GM18502 (cell line): ENCODE results near the gene ONECUT1.
A peak's percentile ranks its signal among the peaks of the same experiment; 100 is the strongest.

Experiments
- ATAC-seq: cut with Tn5 transposase; IDR thresholded peaks from one replicate; pipeline ENCODE4 v1.9.1; 2021; ENCODE audit warnings: mild to moderate bottlenecking; ENCODE audit not compliant: unreplicated experiment, poor library complexity

Gene ONECUT1

DNA sequence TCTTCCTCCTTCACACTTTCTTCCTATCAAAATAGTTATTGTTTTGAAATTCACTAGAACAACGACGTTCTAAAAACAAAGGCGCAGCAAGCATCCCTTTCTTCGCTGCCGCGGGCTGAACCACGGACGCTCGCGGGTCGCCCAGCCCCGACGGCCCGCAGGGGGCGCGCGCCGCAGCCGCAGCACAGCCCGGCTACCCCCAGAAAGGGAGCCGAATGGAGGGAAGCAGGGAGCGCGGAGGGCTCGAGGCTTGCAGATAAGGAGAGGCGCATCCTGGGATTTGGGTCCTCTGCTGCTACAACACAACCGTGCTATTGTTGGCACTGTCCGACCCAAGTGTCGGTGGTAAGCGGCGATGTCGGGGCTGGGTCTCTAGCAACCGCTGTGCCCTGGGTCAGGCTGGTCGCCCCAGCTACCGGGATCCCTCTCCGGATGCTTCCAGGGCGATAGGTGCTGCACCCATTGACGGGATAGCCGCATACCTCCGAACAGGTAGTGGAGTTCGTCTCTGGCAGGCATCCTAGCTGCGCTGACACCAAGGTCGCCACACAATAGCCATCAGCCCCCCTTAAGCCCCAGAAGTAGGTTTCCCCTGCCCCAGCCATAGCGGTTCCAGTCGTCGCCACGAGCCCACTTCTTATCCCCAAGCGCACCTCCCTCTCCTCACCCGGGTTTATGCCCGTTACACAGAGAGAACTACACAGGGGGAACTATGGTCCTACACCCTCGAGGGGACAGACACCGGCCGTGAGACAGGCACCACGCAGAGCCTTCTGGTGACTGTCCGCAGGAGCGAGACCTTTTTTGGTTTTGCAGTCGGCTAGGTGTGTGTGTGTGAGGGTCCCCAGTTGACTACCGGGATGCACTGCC, 6.0 kb downstream of the ONECUT1 start:
- peak; percentile 39 for ATAC-seq

DNA sequence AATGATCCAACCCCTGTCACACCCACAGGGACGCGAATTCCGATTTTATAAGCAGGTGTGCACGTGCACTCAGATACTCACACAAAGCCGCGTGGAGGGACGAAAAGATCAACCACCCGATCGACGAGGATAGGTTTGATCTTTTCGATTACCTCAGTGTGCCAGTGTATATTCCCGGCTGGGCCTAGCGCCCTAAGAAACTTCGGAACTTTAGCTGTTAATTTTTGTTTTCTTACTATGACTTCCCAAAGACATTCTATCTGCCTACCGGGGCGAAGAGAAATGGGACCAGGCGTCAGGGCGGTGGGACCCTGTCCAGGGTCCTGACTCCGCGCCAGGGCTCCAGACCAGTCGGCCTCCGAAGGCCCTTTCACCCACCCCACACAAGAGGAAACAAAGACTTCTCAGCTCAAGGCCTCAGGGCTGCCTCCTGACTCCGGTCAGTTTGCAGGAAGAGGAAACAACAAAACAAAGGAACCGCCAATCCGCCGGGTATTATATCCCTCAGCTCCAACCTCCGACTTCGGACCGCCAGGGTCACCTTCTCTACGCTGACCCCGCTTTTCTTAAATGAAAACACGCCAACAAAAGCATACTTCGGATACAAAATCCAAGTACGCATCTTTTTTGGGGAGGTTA, 6.8 kb downstream of the ONECUT1 start:
- no peak for ATAC-seq

DNA sequence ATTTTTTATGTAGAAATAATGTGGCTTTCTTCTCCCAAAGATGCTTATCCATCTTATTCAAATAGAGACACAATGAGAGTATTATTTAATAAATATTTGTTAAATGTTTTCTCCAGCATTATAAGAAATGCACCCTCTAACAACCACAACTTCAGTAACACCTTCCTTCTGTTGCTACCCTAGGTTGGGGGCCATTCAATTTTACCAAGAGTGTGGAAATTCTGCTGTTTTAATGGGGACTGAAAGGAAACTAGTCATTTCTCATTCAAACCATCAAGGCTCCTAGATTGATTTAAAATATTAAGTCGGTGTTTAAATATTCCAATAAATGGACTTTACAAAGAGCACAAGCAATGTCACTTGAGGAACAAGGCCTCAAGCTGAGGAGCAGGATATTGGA, 7.6 kb downstream of the ONECUT1 start:
- ATAC-seq = no peak

DNA sequence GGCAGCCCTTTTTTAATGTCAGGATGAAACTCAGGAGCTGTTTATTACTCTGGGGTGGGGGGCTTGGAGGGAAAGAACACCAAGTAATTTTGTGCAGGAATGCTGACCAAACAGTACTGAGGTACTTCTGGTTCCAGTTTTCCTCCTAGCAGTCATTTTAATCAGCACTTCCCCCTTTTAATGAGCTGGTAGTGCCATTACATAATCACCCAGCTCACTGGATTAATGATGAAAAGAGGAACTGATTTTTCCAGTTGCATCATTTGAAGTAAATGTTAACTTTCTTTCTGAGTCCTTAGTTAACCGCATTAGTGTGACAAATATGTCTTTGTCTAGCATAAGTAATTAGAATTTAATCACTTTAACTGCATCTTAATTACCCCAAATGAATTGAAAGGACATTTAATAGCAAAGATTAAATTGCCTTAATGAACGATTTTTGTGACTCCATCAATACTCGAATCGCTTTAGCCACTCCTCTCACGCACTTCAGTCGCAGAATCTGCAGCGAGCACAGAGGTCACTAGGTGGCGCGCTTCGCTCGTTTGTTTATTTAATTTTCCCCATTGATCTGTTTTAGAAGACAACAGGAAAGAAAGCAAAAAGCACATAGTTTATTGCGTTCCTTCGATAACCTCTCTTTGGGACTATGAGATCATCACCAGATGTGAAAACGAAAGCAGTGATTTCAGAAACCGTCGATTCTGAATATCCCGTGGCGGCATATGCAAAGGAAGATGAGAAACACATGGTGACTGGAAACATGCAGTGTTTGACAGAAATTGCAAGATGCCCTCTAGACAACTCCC, 9.8 kb downstream of the ONECUT1 start:
- peak; percentile 70 for ATAC-seq

DNA sequence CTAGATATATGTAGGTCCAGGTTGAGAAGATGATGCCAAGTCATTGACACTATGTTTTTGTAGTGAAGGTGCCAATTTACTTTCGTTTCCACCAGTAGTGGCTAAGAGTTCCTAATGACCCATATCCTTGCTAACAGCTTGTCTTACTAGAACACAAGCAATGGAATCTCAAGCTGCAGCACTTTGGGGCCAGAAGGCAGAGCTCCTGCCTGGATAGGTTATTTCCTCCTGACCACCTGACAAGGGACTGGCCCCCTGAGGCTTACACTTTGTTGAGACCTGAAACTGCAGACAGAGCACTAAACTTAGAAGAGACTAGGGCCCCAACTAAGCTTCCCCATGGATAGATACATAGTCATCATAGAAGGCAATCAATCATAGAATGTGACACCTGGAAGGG, 11.7 kb downstream of the ONECUT1 start:
- no peak for ATAC-seq

DNA sequence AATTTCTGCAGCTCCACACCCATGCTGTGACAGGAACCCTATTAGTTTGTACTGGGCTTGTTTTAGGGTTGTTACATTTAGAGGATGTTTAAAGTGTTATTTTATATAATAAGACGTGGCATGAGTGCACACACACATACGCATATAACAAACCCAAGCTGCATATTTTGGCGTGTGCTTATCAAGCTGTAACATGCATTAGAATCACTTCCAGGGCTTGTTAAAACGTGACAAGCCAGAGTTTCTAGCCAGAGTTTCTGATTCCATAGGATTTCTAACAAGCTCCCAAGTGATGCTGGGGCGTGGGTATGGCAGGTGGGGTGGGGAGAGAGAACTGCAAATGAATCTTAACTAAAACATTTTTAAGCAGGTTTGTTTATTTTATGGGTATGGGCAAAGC, 17.4 kb downstream of the ONECUT1 start:
- no peak for ATAC-seq

DNA sequence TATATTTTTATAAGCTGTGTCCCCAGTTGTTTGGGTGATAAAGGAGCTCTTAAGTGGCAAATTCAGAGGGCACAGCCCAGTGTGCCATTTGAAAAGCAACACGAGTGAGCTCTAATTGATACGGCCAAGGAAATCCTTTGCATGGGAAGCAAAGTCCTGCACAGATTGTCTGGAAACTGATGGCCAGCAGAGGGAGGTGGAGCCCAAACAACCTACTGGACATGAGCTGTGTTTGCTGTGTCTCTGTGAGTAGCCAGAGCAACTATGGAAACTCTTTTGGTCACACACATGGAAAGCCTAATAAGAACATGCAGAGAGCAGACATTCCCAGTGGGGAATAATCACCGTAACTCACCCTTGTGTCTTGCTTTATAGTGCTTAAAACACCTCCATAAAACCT, 24.4 kb downstream of the ONECUT1 start:
- no peak for ATAC-seq

DNA sequence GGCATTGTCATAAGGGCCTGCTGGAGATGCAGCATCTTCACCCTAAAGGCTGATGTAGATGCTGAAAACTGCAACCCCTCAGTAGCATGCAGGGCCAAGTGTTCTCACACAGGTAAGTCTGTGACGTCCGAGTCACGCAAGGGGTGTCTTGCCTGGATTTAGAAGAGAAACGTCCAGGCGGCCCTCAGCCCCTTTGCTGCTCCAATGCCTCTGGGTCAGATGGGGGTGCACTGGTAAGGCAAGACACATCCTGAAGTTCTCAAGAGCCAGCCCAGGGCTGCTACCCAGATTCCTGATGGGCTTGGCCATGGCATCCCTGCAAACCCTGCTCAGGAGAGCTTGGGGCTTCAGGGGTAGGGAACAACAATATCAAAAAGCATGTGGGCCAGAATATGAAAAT, 25.4 kb downstream of the ONECUT1 start:
- no peak for ATAC-seq

DNA sequence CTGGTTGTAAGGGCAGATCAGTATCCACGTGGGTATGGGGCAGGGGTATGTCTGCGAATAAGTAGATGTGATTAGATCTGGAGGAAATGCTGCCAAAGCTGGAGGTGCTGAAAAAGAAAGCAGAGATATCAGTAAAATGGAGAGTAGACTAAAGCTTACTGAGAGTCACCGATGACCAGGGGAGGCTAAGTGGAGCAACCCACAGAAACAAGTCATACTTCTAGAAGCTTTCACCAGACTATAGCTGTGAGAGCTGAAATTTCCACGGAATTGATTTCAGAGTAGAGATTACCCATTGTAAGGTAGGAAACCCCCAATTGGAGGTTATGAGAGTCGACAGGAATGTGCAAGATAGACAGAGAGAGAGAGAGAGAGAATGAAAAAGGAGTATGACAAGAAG, 27.5 kb downstream of the ONECUT1 start:
- no peak for ATAC-seq

DNA sequence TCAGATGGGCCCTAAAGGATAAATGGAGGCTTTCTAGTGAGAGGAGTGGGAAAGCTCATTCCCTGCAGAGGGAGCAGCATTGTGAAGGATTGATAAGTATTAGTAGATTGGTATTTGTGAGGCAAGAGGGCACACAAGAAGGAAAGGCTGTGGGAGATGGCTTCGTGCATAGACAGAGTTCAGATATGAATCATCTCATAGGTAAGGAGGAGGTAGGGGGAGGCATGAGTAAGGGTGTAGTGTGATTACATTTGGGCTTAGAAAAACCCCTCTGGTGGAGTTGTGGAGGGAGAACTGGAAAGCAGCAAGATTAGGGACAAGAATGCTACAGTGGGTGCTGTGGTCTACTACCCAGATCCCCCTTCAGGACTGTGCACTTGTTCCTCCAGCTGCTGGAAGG, 29.6 kb downstream of the ONECUT1 start:
- no peak for ATAC-seq

DNA sequence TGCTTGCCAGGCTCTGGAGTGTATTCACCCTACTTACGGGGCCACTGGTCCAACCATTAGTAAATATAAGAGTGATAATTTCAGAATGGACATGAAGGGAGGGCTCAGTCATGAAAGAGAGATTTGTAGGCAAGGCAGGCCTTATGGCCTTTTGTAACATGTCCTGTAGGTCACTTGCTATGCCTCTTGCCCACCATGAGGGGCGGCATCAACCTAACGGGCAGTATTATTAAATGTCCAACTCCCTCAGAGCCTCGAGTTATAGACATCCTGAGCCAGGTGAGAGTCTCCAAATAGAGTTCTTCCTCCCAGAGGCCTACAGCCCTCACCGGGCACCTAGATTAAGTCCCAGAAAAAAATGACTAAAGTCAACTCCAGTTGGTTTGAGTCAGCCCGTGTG, 30.2 kb downstream of the ONECUT1 start:
- ATAC-seq = no peak

DNA sequence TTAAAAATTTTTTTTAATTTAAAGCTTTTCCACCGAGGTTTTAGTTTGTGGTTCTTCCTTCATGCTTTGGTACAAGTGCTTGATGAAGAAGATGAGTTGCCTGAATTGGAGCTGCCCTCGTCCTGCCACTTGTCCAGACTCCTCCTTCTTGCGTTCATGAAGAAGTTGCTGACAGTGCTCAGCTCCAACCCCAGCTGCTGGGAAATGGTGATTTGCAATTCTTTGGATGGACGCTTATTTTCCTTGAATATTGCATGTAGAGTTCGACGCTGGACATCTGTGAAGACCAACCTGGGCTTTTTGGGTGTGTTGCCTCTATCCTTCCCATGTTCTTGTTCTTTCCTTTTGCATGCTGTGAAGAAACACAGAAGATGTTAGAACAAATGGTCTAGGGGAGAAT, 32.6 kb downstream of the ONECUT1 start:
- ATAC-seq = no peak

DNA sequence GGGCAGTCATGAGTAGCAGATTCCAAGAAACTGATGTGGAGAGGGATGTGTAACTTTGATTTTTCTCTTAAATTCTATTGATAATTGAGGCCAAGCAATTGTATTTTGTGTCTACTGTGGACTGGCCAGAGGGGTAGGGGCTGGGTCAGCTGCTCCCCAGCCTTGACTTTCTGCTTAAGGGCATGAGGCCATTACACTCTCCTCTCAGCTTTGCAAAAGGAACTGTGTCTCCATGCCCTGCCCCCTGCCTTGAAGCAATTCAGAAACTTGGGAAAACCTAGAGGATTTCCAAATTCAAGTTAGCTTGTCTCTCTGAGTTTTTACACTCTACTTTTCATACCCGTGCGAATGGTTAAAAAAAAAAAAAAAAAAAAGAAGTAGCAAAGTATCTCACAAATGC, 38.6 kb downstream of the ONECUT1 start:
- ATAC-seq = no peak

DNA sequence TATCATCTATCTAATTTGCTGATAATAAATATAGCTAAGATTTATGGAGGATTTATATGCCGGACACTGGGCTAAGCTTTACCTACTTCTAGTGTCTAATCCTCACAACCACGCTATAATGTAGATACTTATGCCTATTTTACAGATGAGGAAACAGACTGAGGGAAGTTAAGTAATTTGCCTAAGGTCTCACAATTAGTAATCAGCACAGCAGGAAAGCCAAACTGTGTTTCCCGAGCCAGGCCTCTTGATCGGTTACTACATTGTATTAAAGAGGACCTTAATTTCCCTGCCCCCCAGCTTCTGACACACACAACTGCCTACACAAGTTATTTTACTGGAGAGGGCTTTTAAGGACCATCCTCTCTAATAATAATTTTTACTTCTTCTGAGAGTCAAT, 40.9 kb downstream of the ONECUT1 start:
- ATAC-seq = peak; percentile 75

DNA sequence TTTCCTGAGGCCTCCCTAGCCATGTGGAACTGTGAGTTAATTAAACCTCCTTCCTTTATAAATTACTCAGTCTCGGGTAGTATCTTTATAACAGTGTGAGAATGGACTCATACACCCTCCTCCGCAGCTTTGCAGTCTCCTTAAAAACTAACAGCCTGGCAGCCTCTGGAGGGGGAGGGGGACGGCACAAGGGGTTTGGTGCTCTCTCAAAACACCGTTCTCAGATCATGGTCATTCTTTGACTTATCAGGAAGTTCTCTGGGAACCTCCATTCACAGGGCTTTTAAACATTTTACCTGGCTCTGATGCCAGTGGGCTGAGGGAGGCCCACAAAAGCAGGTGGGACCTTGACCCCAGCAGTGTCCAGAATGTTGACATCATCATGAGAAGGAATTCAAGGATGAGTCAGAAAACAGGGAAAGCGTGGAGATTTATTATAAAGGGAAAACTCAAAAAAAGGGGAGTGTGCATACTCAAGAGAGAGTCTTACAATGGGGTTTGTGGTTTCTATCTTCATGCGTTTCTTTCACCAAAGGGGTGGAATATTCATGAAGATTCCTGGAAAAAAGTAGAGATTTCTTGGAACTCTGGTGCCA, 43.9 kb downstream of the ONECUT1 start:
- no peak for ATAC-seq

DNA sequence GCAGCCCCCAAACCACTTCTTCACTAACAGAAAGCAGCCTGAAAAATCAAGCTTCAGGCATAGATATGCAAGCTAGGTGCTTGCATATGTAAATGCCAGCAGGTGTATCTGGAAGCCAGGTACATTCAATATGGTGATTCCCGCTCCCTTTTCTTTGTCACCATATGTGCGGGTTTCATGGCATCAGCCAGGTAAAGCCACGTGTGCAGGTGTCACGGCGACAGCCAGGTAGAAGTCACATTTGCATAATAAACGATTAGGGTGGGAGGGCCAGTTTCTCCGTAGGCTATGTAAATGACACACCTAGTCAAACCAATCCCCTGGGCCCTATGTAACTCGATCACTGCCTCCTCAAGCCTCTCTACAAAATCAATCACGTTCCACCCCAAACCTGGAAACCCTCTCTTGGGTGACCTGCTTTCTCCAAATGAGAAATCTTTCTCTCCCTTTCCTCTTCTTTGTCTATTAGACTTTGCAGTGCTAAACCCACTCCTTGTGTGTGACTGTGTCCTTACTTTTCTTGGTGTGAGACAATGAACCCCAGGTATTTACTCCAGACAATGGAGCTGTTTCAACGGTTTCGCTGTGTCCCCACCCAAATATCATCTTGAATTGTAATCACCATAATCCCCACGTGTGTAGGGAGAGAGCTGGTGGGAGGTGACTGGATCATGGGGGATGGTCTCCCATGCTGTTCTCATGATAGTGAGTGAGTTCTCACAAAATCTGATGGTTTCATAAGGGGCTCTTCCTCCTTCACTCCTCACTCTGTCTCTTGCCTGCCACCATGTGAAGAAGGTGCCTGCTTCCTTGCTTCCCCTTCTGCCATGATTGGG, 44.6 kb downstream of the ONECUT1 start:
- no peak for ATAC-seq

DNA sequence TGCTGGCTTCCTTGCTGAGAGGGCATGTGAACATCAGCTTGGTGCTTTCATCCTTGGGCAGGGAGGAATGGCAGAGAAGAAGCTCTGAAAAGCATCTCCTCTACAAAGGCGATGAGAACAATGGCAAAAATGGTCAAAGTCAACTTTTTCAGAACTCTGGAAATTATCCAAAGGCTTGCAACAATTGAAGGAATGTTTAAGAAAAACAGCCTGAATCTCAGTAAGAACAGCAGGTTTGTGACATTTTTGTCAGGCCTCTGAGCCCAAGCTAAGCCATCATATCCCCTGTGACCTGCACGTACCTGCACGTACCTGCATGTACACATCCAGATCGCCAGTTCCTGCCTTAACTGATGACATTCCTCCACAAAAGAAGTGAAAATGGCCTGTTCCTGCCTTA, 51.8 kb downstream of the ONECUT1 start:
- ATAC-seq = no peak

DNA sequence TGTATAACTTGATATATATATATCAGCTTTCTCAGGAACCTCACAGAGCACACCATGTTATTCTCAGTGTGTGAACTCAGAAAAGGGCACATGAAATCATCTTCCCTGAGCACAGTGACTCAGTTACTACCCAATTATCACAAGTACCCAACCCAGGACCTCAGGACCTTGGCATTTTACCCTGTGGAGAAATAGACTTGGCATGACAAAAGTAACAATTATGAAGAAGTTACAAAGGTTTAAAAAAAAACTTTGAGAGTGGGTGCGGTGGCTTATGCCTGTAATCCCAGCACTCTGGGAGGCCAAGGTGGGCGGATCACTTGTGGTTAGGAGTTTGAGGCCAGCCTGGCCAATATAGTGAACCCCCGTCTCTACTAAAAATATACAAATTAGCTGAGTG, 52.4 kb downstream of the ONECUT1 start:
- no peak for ATAC-seq

DNA sequence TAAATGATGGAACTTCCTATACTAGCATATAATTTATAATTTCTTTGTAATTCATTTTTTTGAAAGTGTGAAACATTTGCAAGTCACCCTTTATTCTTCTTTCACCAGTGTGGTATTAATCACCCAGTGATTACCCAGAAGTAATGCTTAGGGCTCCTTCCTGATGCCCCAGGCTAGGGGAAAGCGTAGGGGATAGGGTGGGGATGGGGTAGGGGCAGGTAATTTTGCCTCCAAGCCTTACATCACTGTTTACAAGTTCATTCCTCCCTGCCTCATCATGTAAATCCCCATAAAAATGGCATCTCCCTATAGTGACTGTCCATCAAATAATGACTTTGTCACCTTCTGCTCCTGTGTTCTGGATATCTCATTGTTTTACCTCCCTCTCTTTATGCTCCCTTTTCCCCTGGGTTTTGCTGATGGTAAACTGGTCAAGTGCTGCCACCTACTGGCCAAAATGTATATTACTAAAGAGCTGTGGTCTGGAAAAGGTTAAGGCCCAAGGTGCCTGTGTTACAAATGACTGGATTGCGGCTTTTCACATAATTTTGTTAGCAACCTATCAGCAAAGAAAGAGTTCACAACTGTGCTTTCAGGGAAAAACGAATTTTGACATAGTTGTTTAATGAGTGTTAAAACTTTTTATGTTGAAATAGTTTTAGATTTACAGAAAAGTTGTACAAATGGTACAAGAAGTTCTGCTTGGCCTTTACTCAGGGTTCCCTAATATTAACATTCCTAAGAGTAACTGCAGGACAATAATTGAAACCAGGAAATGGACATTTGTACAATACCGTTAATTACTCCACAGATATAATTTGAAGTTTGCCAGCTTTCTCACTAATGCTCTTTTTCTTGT, 54.7 kb downstream of the ONECUT1 start:
- peak; percentile 88 for ATAC-seq
